Subcutaneous abdominal adipose tissue (tissue), 5 donors: ENCODE data around the gene RASSF5.

Source experiments
- H3K27ac ChIP-seq: one replicate; pipeline ENCODE4 v1.7.0; 2013; ENCODE audit warnings: low read depth, mild to moderate bottlenecking, inconsistent platforms, low read length, moderate library complexity
- H3K27me3 ChIP-seq, 5 donors: one replicate each; pipeline ENCODE4 v1.7.0; 2013; ENCODE audit warnings: low read length in 5 of 5, inconsistent platforms in 1 of 5; ENCODE audit not compliant: control insufficient read depth in 5 of 5, insufficient read depth in 4 of 5
- H3K36me3 ChIP-seq, 5 donors: one replicate each; pipeline ENCODE4 v1.7.0; 2013; ENCODE audit warnings: low read length in 5 of 5; ENCODE audit not compliant: control insufficient read depth in 5 of 5, insufficient read depth in 5 of 5
- H3K4me1 ChIP-seq, 5 donors: one replicate each; pipeline ENCODE4 v1.7.0; 2013; ENCODE audit warnings: low read length in 5 of 5, mild to moderate bottlenecking in 3 of 5, moderate library complexity in 1 of 5; ENCODE audit not compliant: control insufficient read depth in 5 of 5, insufficient read depth in 5 of 5
- H3K4me3 ChIP-seq, 5 donors: one replicate each; pipeline ENCODE4 v1.7.0; 2013; ENCODE audit warnings: low read length in 5 of 5, low read depth in 1 of 5
- H3K9ac ChIP-seq, 5 donors: one replicate each; pipeline ENCODE4 v1.7.0; 2013; ENCODE audit warnings: low read length in 5 of 5, mild to moderate bottlenecking in 4 of 5, moderate library complexity in 3 of 5
- H3K9me3 ChIP-seq, 5 donors: one replicate each; pipeline ENCODE4 v1.7.0; 2013; ENCODE audit warnings: low read length in 5 of 5; ENCODE audit not compliant: control insufficient read depth in 5 of 5
- donor health status: healthy.
- donor health status: healthy.
- donor health status: healthy.
- donor health status: healthy.
- donor health status: healthy.

The RASSF5 gene

GRCh38 chr1:206511362-206512057, 4.2 kb downstream of the RASSF5 start:
- no peaks in the 10 kb centered on the region for H3K9me3 ChIP-seq
- H3K9ac ChIP-seq, result no peak overlapping the region
- H3K27ac ChIP-seq, result no peak overlapping the region
- peaks cover 6 to 44% (median 40%) of the 10 kb centered on the region in 5 donors for H3K4me1 ChIP-seq
- no peak overlapping the region for H3K4me3 ChIP-seq
- H3K27me3 ChIP-seq, result peaks cover 0 to 16% (median 9%) of the 10 kb centered on the region in 5 donors
- no peaks in the 10 kb centered on the region for H3K36me3 ChIP-seq

- Histone ChIP-seq H3K9me3 (no peaks in the 10 kb centered on the region), H3K9ac (no peak overlapping the region), H3K36me3 (no peaks in the 10 kb centered on the region), H3K4me1 (peaks cover 6 to 38% (median 35%) of the 10 kb centered on the region in 5 donors), H3K4me3 (no peak overlapping the region), H3K27me3 (peaks cover 0 to 16% (median 9%) of the 10 kb centered on the region in 5 donors), H3K27ac (no peak overlapping the region)
Measured at GRCh38 chr1:206512058-206512850, 4.9 kb downstream of the RASSF5 start.

- Histone ChIP-seq H3K36me3 (no peaks in the 10 kb centered on the region), H3K4me1 (peaks cover 6 to 36% (median 33%) of the 10 kb centered on the region in 5 donors), H3K9ac (no peak overlapping the region), H3K27me3 (peaks cover 0 to 15% (median 9%) of the 10 kb centered on the region in 5 donors), H3K27ac (no peak overlapping the region), H3K9me3 (no peaks in the 10 kb centered on the region), H3K4me3 (no peak overlapping the region)
Measured at GRCh38 chr1:206512851-206513180, 5.5 kb downstream of the RASSF5 start.

GRCh38 chr1:206513312-206514111, 6.2 kb downstream of the RASSF5 start:
- H3K36me3 ChIP-seq, result no peaks in the 10 kb centered on the region
- no peak overlapping the region for H3K9ac ChIP-seq
- peaks cover 6 to 29% (median 26%) of the 10 kb centered on the region in 5 donors for H3K4me1 ChIP-seq
- H3K27me3 ChIP-seq, result peaks cover 0 to 8% (median 5%) of the 10 kb centered on the region in 5 donors
- peak overlapping the region; percentile 29 for H3K27ac ChIP-seq
- H3K9me3 ChIP-seq, result no peaks in the 10 kb centered on the region
- peak overlapping the region in 1 of 5 donors; percentile 12 for H3K4me3 ChIP-seq

GRCh38 chr1:206514813-206515387, 7.6 kb downstream of the RASSF5 start:
- Histone ChIP-seq H3K27me3 (peaks cover 0 to 6% (median 0%) of the 10 kb centered on the region in 5 donors), H3K9me3 (no peaks in the 10 kb centered on the region), H3K27ac (no peak overlapping the region), H3K9ac (no peak overlapping the region), H3K36me3 (no peaks in the 10 kb centered on the region), H3K4me3 (no peak overlapping the region), H3K4me1 (peaks cover 5 to 21% (median 18%) of the 10 kb centered on the region in 5 donors)

- H3K27me3 ChIP-seq, result peaks cover 0 to 3% (median 0%) of the 10 kb centered on the region in 5 donors
- no peak overlapping the region for H3K9ac ChIP-seq
- no peak overlapping the region for H3K27ac ChIP-seq
- H3K4me3 ChIP-seq, result no peak overlapping the region
- no peaks in the 10 kb centered on the region for H3K9me3 ChIP-seq
- H3K4me1 ChIP-seq, result peaks cover 5 to 21% (median 18%) of the 10 kb centered on the region in 5 donors
- H3K36me3 ChIP-seq, result no peaks in the 10 kb centered on the region
Measured at GRCh38 chr1:206516728-206516990, 9.3 kb downstream of the RASSF5 start.

GRCh38 chr1:206517784-206518183, 10.5 kb downstream of the RASSF5 start:
- H3K36me3 ChIP-seq, result no peaks in the 10 kb centered on the region
- H3K4me1 ChIP-seq, result peaks cover 5 to 21% (median 15%) of the 10 kb centered on the region in 5 donors
- no peak overlapping the region for H3K9ac ChIP-seq
- H3K27me3 ChIP-seq, result no peaks in the 10 kb centered on the region
- H3K9me3 ChIP-seq, result no peaks in the 10 kb centered on the region
- H3K4me3 ChIP-seq, result no peak overlapping the region
- no peak overlapping the region for H3K27ac ChIP-seq

- Histone ChIP-seq H3K4me1 (peaks cover 3 to 17% (median 13%) of the 10 kb centered on the region in 5 donors), H3K9ac (no peak overlapping the region), H3K27me3 (no peaks in the 10 kb centered on the region), H3K4me3 (no peak overlapping the region), H3K9me3 (no peaks in the 10 kb centered on the region), H3K36me3 (no peaks in the 10 kb centered on the region), H3K27ac (no peak overlapping the region)
Measured at GRCh38 chr1:206518206-206518605, 10.9 kb downstream of the RASSF5 start.

GRCh38 chr1:206518743-206519142, 11.4 kb downstream of the RASSF5 start:
- no peak overlapping the region for H3K27ac ChIP-seq
- H3K4me1 ChIP-seq, result peaks cover 3 to 11% (median 7%) of the 10 kb centered on the region in 5 donors
- H3K27me3 ChIP-seq, result no peaks in the 10 kb centered on the region
- H3K9me3 ChIP-seq, result no peaks in the 10 kb centered on the region
- no peaks in the 10 kb centered on the region for H3K36me3 ChIP-seq
- no peak overlapping the region for H3K4me3 ChIP-seq
- no peak overlapping the region for H3K9ac ChIP-seq
